Neural cell (in vitro differentiated cells): ENCODE measurements around the gene ARHGAP10. TPM values are rescaled to one million over a fixed set of nuclear protein-coding genes. Genes with fewer than 3 reads are reported as not detected.

Source experiments
- H2AFZ ChIP-seq: fragments of 200-600, 300-800 bp; sonication (generic), shearing (Covaris generic); 2 replicates; pipeline ENCODE4 v1.6.0; 2014; ENCODE audit warnings: low read depth, mild to moderate bottlenecking, antibody characterized with exemption, low read length, moderate library complexity
- H3F3A ChIP-seq: fragments of 200-600 bp; shearing (Covaris generic); 2 replicates; pipeline ENCODE4 v1.6.1; 2016; ENCODE audit warnings: mild to moderate bottlenecking, moderate library complexity, mixed read lengths, antibody characterized with exemption, low read length; ENCODE audit not compliant: insufficient read depth, poor library complexity, severe bottlenecking
- H3K27ac ChIP-seq: fragments of 200-600, 300-800 bp; sonication (generic), shearing (Covaris generic); 2 replicates; pipeline ENCODE4 v1.5.1; 2014; ENCODE audit warnings: mild to moderate bottlenecking, low read length, moderate library complexity
- H3K27me3 ChIP-seq: fragments of 300-800, 200-600 bp; sonication (generic), shearing (Covaris generic); 2 replicates; pipeline ENCODE4 v1.6.0; 2014; ENCODE audit warnings: mild to moderate bottlenecking, low read depth, low read length, moderate library complexity; ENCODE audit not compliant: insufficient read depth
- H3K36me3 ChIP-seq: fragments of 300-800, 200-600 bp; sonication (generic), shearing (Covaris generic); 2 replicates; pipeline ENCODE4 v1.5.1; 2014; ENCODE audit warnings: mild to moderate bottlenecking, antibody characterized with exemption, low read length, moderate library complexity; ENCODE audit not compliant: insufficient read depth
- H3K4me2 ChIP-seq: fragments of 300-800, 200-600 bp; sonication (generic), shearing (Covaris generic); 2 replicates; pipeline ENCODE4 v1.6.0; 2014; ENCODE audit warnings: mild to moderate bottlenecking, low read length
- H3K4me3 ChIP-seq: fragments of 300-800, 200-600 bp; sonication (generic), shearing (Covaris generic); 2 replicates; pipeline ENCODE4 v1.5.1; 2014; ENCODE audit warnings: mild to moderate bottlenecking, low read length, moderate library complexity
- H3K79me2 ChIP-seq: fragments of 200-600 bp; shearing (Covaris generic); replicated peaks from 2 replicates; pipeline ENCODE4 v1.6.0; 2014; ENCODE audit warnings: mild to moderate bottlenecking, low read length, moderate library complexity; ENCODE audit not compliant: insufficient read depth
- H3K9ac ChIP-seq: fragments of 300-800, 200-600 bp; sonication (generic), shearing (Covaris generic); 2 replicates; pipeline ENCODE4 v1.6.1; 2016; ENCODE audit warnings: mild to moderate bottlenecking, low read length, mixed read lengths
- H3K9me2 ChIP-seq: fragments of 200-600 bp; shearing (Covaris generic); 2 replicates; pipeline ENCODE4 v1.6.1; 2016; ENCODE audit warnings: mild to moderate bottlenecking, low read length, mixed read lengths; ENCODE audit not compliant: insufficient read depth
- H3K9me3 ChIP-seq: fragments of 200-600, 300-800 bp; sonication (generic), shearing (Covaris generic); 2 replicates; pipeline ENCODE4 v1.6.1; 2016; ENCODE audit warnings: mild to moderate bottlenecking, mixed run types, low read length, moderate library complexity, mixed read lengths
- H4K20me1 ChIP-seq: fragments of 200-600 bp; shearing (Covaris generic); 2 replicates; pipeline ENCODE4 v1.6.1; 2016; ENCODE audit warnings: mild to moderate bottlenecking, mixed run types; ENCODE audit not compliant: insufficient read depth
- EP300 ChIP-seq: fragments of 450-650 bp; conservative IDR thresholded peaks from 2 replicates; pipeline ENCODE4 v1.6.1; 2014; ENCODE audit warnings: antibody characterized with exemption, mild to moderate bottlenecking, moderate library complexity; ENCODE audit not compliant: poor library complexity, severe bottlenecking
- EZH2 ChIP-seq: fragments of 200-600, 300-800 bp; shearing (Covaris generic), sonication (generic); IDR thresholded peaks from 2 replicates; pipeline ENCODE4 v1.6.1; 2014; ENCODE audit warnings: antibody characterized with exemption, low read length, borderline replicate concordance, mild to moderate bottlenecking; ENCODE audit not compliant: insufficient read depth, poor library complexity, severe bottlenecking
- MXI1 ChIP-seq: fragments of 450-650 bp; conservative IDR thresholded peaks from 2 replicates; pipeline ENCODE4 v1.6.1; 2014; ENCODE audit warnings: antibody characterized with exemption, mild to moderate bottlenecking; ENCODE audit not compliant: poor library complexity, severe bottlenecking
- POLR2AphosphoS5 ChIP-seq: IDR thresholded peaks from 2 replicates; pipeline ENCODE4 v1.6.1; 2012
- RAD21 ChIP-seq: fragments of 450-650 bp; conservative IDR thresholded peaks from 2 replicates; pipeline ENCODE4 v1.6.1; 2014; ENCODE audit warnings: antibody characterized with exemption, mild to moderate bottlenecking, moderate library complexity
- SMC3 ChIP-seq: fragments of 450-650 bp; conservative IDR thresholded peaks from 2 replicates; pipeline ENCODE4 v1.6.1; 2014; ENCODE audit warnings: antibody characterized with exemption, mild to moderate bottlenecking, moderate library complexity; ENCODE audit not compliant: poor library complexity
- TAF1 ChIP-seq: IDR thresholded peaks from 2 replicates; pipeline ENCODE4 v1.6.1; 2012; ENCODE audit warnings: low read depth
- polyA plus RNA-seq: library from polyadenylated mRNA; depleted of rRNA; stranded (reverse); fragments of >200 nt; gene quantifications from 2 replicates; pipeline ENCODE4 v1.2.3, GENCODE V29; 2014
- TF ChIP-seq, protein P1 (sequence below): IDR thresholded peaks from 2 replicates; pipeline ENCODE4 v1.6.1; 2012; ENCODE audit warnings: borderline replicate concordance
- TF ChIP-seq, protein P2 (sequence below): fragments of 450-650 bp; IDR thresholded peaks from 2 replicates; pipeline ENCODE4 v1.5.1; 2014; ENCODE audit warnings: antibody characterized with exemption, mild to moderate bottlenecking, moderate library complexity; ENCODE audit not compliant: poor library complexity, severe bottlenecking

Gene ARHGAP10
- polyA plus RNA-seq, 1 donor from 2014 or later: 1.2 TPM

DNA sequence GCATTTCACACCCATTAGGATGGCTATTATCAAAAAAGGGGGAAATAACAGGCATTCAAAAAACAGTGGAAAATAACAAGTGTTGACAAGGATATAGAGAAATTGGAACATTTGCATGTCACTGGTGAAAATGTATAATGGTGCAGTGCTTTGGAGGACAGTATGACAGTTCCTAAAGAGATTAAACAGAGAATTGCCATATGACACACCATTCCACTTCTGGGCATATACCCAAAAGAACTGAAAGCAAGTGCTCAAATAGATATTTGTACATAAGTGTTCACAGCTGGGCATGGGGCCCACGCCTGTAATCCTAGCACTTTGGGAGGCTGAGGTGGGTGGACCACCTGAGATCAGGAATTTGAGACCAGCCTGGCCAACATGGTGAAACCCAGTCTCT, 362.3 kb downstream of the ARHGAP10 start:
- no peak overlapping the region for H3K4me3 ChIP-seq
- no peak overlapping the region for H3K9ac ChIP-seq
- TF ChIP-seq POLR2AphosphoS5: no peak
- TF ChIP-seq, protein P1, sequence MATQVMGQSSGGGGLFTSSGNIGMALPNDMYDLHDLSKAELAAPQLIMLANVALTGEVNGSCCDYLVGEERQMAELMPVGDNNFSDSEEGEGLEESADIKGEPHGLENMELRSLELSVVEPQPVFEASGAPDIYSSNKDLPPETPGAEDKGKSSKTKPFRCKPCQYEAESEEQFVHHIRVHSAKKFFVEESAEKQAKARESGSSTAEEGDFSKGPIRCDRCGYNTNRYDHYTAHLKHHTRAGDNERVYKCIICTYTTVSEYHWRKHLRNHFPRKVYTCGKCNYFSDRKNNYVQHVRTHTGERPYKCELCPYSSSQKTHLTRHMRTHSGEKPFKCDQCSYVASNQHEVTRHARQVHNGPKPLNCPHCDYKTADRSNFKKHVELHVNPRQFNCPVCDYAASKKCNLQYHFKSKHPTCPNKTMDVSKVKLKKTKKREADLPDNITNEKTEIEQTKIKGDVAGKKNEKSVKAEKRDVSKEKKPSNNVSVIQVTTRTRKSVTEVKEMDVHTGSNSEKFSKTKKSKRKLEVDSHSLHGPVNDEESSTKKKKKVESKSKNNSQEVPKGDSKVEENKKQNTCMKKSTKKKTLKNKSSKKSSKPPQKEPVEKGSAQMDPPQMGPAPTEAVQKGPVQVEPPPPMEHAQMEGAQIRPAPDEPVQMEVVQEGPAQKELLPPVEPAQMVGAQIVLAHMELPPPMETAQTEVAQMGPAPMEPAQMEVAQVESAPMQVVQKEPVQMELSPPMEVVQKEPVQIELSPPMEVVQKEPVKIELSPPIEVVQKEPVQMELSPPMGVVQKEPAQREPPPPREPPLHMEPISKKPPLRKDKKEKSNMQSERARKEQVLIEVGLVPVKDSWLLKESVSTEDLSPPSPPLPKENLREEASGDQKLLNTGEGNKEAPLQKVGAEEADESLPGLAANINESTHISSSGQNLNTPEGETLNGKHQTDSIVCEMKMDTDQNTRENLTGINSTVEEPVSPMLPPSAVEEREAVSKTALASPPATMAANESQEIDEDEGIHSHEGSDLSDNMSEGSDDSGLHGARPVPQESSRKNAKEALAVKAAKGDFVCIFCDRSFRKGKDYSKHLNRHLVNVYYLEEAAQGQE: no peak
- TF ChIP-seq SMC3: no peak
- no peak for TF ChIP-seq TAF1
- TF ChIP-seq RAD21: no peak
- TF ChIP-seq EP300: no peak
- no peak for TF ChIP-seq MXI1
- no peak for TF ChIP-seq EZH2
- TF ChIP-seq, protein P2, sequence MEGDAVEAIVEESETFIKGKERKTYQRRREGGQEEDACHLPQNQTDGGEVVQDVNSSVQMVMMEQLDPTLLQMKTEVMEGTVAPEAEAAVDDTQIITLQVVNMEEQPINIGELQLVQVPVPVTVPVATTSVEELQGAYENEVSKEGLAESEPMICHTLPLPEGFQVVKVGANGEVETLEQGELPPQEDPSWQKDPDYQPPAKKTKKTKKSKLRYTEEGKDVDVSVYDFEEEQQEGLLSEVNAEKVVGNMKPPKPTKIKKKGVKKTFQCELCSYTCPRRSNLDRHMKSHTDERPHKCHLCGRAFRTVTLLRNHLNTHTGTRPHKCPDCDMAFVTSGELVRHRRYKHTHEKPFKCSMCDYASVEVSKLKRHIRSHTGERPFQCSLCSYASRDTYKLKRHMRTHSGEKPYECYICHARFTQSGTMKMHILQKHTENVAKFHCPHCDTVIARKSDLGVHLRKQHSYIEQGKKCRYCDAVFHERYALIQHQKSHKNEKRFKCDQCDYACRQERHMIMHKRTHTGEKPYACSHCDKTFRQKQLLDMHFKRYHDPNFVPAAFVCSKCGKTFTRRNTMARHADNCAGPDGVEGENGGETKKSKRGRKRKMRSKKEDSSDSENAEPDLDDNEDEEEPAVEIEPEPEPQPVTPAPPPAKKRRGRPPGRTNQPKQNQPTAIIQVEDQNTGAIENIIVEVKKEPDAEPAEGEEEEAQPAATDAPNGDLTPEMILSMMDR: no peak
- no peak overlapping the region for H3K4me2 ChIP-seq
- no peaks in the 10 kb centered on the region for H4K20me1 ChIP-seq
- H3K36me3 ChIP-seq: no peaks in the 10 kb centered on the region
- H2AFZ ChIP-seq: no peak overlapping the region
- no peaks in the 10 kb centered on the region for H3K9me3 ChIP-seq
- no peaks in the 10 kb centered on the region for H3F3A ChIP-seq
- no peaks in the 10 kb centered on the region for H3K27me3 ChIP-seq
- no peaks in the 10 kb centered on the region for H3K9me2 ChIP-seq
- no peaks in the 10 kb centered on the region for H3K79me2 ChIP-seq
- H3K27ac ChIP-seq: no peak overlapping the region

DNA sequence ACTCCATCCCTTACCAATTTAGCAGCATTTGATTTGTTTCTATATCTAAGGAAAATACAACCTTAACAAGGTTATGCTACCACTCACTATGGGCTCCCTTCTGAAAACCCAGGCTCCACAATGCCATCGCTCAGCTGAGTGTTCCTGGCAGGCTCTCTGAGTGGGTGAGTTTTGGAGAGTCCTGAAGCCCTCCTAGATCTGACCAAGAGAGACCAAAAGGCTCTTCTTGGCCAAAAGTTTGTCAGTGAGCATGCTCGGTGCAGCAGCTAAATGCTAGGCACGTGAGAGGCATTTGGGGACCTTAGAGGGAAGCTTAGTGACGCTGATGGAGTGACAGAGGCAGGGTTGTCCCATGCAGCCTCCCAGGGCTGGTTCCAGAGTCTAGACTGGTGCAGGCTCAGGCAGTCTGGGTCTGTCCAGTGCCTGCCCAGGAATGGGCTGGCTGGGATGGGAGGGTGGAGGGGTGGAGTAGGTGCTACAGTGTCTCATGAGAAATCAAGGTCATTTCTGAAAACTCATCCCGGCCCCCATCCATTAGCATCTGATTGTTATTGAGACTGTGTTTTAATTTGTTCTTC, 363.5 kb downstream of the ARHGAP10 start:
- H4K20me1 ChIP-seq: no peaks in the 10 kb centered on the region
- no peak for TF ChIP-seq EP300
- TF ChIP-seq, protein P1: no peak
- TF ChIP-seq MXI1: no peak
- TF ChIP-seq POLR2AphosphoS5: no peak
- no peak for TF ChIP-seq EZH2
- TF ChIP-seq, protein P2: no peak
- TF ChIP-seq SMC3: no peak
- TF ChIP-seq TAF1: no peak
- no peak for TF ChIP-seq RAD21
- H3K9me2 ChIP-seq: no peaks in the 10 kb centered on the region
- no peak overlapping the region for H3K4me3 ChIP-seq
- no peaks in the 10 kb centered on the region for H3K36me3 ChIP-seq
- H3K9me3 ChIP-seq: no peaks in the 10 kb centered on the region
- H3K27me3 ChIP-seq: no peaks in the 10 kb centered on the region
- no peak overlapping the region for H3K27ac ChIP-seq
- H2AFZ ChIP-seq: no peak overlapping the region
- H3F3A ChIP-seq: no peaks in the 10 kb centered on the region
- no peaks in the 10 kb centered on the region for H3K79me2 ChIP-seq
- no peak overlapping the region for H3K4me2 ChIP-seq
- no peak overlapping the region for H3K9ac ChIP-seq
